Measurements from ENCODE around the gene POGLUT3. TPM values are rescaled to one million over a fixed set of nuclear protein-coding genes. Genes with fewer than 3 reads are reported as not detected.

Gene POGLUT3
- total and polyA plus RNA-seq, 2 experiments from 2014 or later = 7.6 to 12.2 TPM

GRCh38 chr11:108518581-108518980, 20.4 kb upstream of the POGLUT3 start (continued):
- TF ChIP-seq REST (IDR thresholded peaks at IDR 0.05; ENCODE audit: unreplicated experiment) (no peak), ZNF331 (CRISPR knock-in tag; IDR thresholded peaks at IDR 0.05; ENCODE audit: low read depth) (no peak), ZNF462 (CRISPR knock-in tag; IDR thresholded peaks at IDR 0.05) (no peak), EZH2 (IDR thresholded peaks at IDR 0.05; ENCODE audit: low read depth, unreplicated experiment) (no peak), STAT1 (IDR thresholded peaks at IDR 0.05; ENCODE audit: unreplicated experiment) (no peak), EZH2phosphoT487 (IDR thresholded peaks at IDR 0.05; ENCODE audit: unreplicated experiment) (no peak), POLR2AphosphoS5 (IDR thresholded peaks at IDR 0.05; ENCODE audit: low read depth) (no peak)

Data from GM23338 (cell line).